AG04450 (cell line): ENCODE results near the gene RASGRF2. TPM values are rescaled to one million over a fixed set of nuclear protein-coding genes. Genes with fewer than 3 reads are reported as not detected.

Source experiments
- CTCF ChIA-PET: fragments of 300-600, 350-600 bp; formaldehyde crosslinking; extraction: SDS; loops from one replicate; lab custom pipeline; 2022; ENCODE audit warnings: antibody characterized with exemption, inconsistent platforms; lab: Charles Lee
- POLR2A ChIA-PET: fragments of 350-600 bp; formaldehyde crosslinking; extraction: SDS; loops from one replicate; lab custom pipeline; 2021; ENCODE audit warnings: antibody characterized with exemption, inconsistent platforms; lab: Yijun Ruan, JAX
- DNase-seq: peaks from one replicate; pipeline ENCODE4 v3.0.0-alpha.2; 2011; ENCODE audit warnings: low read depth, low spot score
- H3K27ac ChIP-seq: one replicate; pipeline ENCODE4 v1.5.1; 2012; ENCODE audit warnings: low read depth, low read length, control low read depth
- H3K27me3 ChIP-seq: one replicate; pipeline ENCODE4 v1.6.0; 2012; ENCODE audit warnings: low read length; ENCODE audit not compliant: control insufficient read depth, insufficient read depth
- H3K4me3 ChIP-seq: 2 replicates; pipeline ENCODE4 v1.5.1; 2011; ENCODE audit warnings: mild to moderate bottlenecking, low read depth, low read length, control low read depth
- H3K9me3 ChIP-seq: 2 replicates; pipeline ENCODE4 v1.5.1; 2012; ENCODE audit warnings: low read length; ENCODE audit not compliant: control insufficient read depth, insufficient read depth
- polyA plus RNA-seq: library from polyadenylated mRNA; depleted of rRNA; stranded (reverse); fragments of >200 nt; gene quantifications from 2 replicates; pipeline ENCODE4 v1.2.3, GENCODE V29; 2011
- TF ChIP-seq, protein P1 (sequence below): IDR thresholded peaks from 2 replicates; pipeline ENCODE4 v1.5.1; 2011; ENCODE audit warnings: low read depth, low read length, control low read depth, inconsistent platforms

RASGRF2 gene
- polyA plus RNA-seq, 1 experiment = 19.5 TPM

DNA sequence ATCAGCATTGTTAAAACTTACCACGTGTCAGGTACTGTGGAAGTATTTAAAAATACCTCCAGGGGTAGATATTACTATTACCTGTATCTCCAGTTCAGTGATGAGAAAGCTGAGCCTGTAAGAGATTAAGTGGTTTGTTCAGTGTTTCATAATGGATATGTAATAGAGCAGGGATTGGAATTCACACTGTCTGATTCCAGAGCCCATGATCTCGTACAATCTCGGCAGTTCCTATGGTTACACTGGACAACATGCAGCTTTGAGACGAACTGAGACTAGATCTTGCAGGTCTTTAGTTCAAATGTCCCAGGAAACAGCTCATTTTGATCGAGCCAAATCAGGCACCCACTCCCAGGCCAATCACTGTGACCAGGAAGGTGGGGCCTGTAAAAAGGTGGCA, 8.8 kb upstream of the RASGRF2 start:
- H3K4me3 ChIP-seq = no peak overlapping the region
- H3K27me3 ChIP-seq = no peaks in the 10 kb centered on the region
- TF ChIP-seq, protein P1, sequence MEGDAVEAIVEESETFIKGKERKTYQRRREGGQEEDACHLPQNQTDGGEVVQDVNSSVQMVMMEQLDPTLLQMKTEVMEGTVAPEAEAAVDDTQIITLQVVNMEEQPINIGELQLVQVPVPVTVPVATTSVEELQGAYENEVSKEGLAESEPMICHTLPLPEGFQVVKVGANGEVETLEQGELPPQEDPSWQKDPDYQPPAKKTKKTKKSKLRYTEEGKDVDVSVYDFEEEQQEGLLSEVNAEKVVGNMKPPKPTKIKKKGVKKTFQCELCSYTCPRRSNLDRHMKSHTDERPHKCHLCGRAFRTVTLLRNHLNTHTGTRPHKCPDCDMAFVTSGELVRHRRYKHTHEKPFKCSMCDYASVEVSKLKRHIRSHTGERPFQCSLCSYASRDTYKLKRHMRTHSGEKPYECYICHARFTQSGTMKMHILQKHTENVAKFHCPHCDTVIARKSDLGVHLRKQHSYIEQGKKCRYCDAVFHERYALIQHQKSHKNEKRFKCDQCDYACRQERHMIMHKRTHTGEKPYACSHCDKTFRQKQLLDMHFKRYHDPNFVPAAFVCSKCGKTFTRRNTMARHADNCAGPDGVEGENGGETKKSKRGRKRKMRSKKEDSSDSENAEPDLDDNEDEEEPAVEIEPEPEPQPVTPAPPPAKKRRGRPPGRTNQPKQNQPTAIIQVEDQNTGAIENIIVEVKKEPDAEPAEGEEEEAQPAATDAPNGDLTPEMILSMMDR = no peak
- ChIA-PET POLR2A (interaction anchor here (0.5 kb wide), 1 partner anchor 8 kb away, joined by 3 read pairs; no protein-coding TSS in a partner anchor), CTCF (no interaction called here)
- no peak overlapping the region for H3K27ac ChIP-seq
- no peak for DNase-seq
- no peaks in the 10 kb centered on the region for H3K9me3 ChIP-seq

- POLR2A ChIA-PET = no interaction called here
- Histone ChIP-seq H3K4me3 (no peak overlapping the region), H3K27me3 (no peaks in the 10 kb centered on the region), H3K27ac (no peak overlapping the region), H3K9me3 (no peaks in the 10 kb centered on the region)
- CTCF ChIA-PET = interaction anchor here (0.7 kb wide), 1 partner anchor 166 kb away, joined by 3 read pairs; no protein-coding TSS in a partner anchor
- DNase-seq = no peak
- TF ChIP-seq, protein P1 = no peak
These were observed 6.6 kb upstream of the RASGRF2 start for GRCh38 chr5:80953587-80953986.

DNA sequence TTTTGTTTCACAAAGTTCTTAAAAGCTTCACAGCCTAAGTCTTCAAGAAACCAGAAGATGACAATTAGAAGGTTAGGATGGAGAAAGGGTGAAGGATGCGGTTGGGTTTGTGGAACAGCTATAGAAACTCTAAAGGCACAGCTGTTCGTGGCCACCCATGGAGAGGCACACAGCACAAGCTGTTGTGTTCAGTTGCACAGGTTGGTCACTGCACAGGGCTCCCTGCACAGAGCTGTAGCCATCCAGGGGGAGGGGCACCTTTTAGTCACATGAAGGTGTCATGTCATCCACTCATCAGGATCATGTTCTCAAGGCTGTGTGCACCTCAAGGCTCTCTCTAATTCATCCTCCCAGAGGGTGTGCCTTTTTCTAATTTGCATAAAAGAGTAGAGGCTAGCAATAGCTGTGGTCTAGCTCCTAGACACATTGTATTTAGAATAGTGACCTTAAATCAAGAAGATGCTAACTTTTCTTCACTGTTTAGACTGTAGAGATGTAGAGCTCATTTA, 5.0 kb upstream of the RASGRF2 start:
- CTCF ChIA-PET = interaction anchor here (0.6 to 0.8 kb wide), 2 partner anchors 9 to 153 kb away, joined by 3 read pairs; no protein-coding TSS in a partner anchor
- POLR2A ChIA-PET = no interaction called here
- DNase-seq = no peak
- H3K27ac ChIP-seq = no peak overlapping the region
- TF ChIP-seq, protein P1 = no peak
- no peaks in the 10 kb centered on the region for H3K27me3 ChIP-seq
- no peak overlapping the region for H3K4me3 ChIP-seq
- no peaks in the 10 kb centered on the region for H3K9me3 ChIP-seq

DNA sequence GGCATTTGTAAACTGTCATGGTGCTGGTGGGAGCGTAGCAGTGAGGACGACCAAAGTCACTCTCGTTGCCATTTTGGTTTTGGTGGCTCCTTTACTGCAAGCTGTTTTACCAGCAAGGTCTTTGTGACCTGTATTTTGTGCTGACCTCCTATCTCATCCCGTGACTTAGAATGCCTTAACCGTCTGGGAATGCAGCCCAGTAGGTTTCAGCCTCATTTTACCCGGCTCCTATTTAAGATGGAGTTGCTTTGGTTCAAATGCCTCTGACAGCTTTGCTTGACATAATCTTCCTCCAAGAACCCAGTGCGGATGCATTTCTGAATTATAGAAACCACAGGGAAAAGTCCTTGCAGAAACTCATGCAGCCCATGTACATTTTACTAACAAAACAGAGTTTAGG, 3.9 kb upstream of the RASGRF2 start:
- Histone ChIP-seq H3K27ac (no peak overlapping the region), H3K27me3 (no peaks in the 10 kb centered on the region), H3K4me3 (no peak overlapping the region), H3K9me3 (no peaks in the 10 kb centered on the region)
- TF ChIP-seq, protein P1 = no peak
- CTCF ChIA-PET = interaction anchor here (0.9 kb wide), 1 partner anchor 239 kb away, joined by 3 read pairs; no protein-coding TSS in a partner anchor
- POLR2A ChIA-PET = no interaction called here
- no peak for DNase-seq

DNA sequence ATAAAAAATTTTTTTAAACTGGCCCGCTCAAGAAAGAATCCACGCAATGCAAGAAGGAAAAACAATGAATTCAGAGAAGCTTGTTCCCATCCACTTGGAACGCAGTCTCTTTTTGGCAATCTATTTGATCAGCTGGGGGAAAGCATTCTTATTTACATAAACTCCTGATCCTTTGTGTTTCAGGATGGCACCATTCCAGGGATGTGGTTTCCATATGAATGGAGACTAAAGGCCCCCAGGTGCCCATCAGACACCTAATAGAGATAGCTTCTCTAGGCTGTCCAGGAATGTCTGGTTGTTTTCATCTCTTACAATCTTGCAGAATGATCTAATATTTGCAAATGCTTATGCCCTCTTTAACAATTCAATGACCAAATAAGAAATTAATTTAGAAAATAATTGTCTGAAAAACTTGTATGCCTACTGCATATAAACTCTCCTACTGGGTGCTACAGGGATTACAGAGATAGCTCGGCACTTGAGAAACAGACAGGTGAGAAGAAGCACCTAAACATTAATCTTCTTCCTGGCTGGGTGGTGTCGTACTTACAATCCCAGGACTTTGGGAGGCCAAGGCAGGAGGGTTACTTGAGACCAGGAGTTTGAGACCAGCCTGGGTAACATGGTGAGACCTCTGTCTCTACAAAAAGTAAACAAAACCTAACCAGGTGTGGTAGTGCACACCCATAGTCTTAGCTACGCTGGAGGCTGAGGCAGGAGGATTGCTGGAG, 3.0 kb upstream of the RASGRF2 start:
- TF ChIP-seq, protein P1 = no peak
- Histone ChIP-seq H3K27me3 (no peaks in the 10 kb centered on the region), H3K4me3 (no peak overlapping the region), H3K9me3 (no peaks in the 10 kb centered on the region), H3K27ac (no peak overlapping the region)
- ChIA-PET POLR2A (no interaction called here), CTCF (interaction anchor here (0.5 to 0.9 kb wide), 4 partner anchors 150 to 343 kb away, joined by 3 to 9 read pairs (median 3); no protein-coding TSS in a partner anchor)
- DNase-seq = no peak
